ENCODE data around the gene RFC1. TPM values are rescaled to one million over a fixed set of nuclear protein-coding genes. Genes with fewer than 3 reads are reported as not detected.

RFC1 gene
- total RNA-seq, 2 experiments from 2014 or later: 97.0 to 104 TPM

DNA sequence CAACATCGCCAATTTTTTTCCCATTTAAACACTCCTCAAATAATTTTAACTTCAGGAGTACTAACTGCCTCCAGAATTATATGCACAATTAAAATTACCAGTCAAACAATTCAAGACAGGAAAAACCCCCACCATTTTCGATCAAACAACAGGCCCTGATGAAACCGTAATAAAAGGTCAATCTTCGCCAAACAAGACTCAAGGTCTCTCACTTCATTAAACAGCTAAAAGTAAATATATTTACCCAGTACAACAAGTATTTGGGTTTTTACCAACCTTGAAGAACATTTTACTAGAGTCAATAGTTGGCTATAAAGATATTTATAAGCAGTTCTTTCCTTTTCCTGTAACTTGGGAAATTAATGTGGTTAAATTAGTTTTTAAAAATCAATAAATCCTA, 28.3 kb downstream of the RFC1 start:
- Mint-ChIP-seq H3K4me3 (no peak overlapping the region), H3K36me3 (ENCODE audit: low read depth) (peaks cover 47% of the 10 kb centered on the region), H3K27ac (no peak overlapping the region), H3K27me3 (no peaks in the 10 kb centered on the region), H3K4me1 (ENCODE audit: low read depth) (peaks cover 69% of the 10 kb centered on the region), H3K9me3 (no peaks in the 10 kb centered on the region)
- ChIA-PET CTCF (interaction anchor here (0.6 kb wide), 1 partner anchor 82 kb away, joined by 3 read pairs; no protein-coding TSS in a partner anchor), POLR2A (no interaction called here)
- H3K36me3 ChIP-seq (ENCODE audit: insufficient read depth, low read length): peaks cover 14% of the 10 kb centered on the region
- intact Hi-C loops (cut with DNase I, micrococcal nuclease): no loop called here
- TF ChIP-seq, protein P1, sequence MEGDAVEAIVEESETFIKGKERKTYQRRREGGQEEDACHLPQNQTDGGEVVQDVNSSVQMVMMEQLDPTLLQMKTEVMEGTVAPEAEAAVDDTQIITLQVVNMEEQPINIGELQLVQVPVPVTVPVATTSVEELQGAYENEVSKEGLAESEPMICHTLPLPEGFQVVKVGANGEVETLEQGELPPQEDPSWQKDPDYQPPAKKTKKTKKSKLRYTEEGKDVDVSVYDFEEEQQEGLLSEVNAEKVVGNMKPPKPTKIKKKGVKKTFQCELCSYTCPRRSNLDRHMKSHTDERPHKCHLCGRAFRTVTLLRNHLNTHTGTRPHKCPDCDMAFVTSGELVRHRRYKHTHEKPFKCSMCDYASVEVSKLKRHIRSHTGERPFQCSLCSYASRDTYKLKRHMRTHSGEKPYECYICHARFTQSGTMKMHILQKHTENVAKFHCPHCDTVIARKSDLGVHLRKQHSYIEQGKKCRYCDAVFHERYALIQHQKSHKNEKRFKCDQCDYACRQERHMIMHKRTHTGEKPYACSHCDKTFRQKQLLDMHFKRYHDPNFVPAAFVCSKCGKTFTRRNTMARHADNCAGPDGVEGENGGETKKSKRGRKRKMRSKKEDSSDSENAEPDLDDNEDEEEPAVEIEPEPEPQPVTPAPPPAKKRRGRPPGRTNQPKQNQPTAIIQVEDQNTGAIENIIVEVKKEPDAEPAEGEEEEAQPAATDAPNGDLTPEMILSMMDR (IDR thresholded peaks at IDR 0.05): no peak
- H3K4me1 ChIP-seq (ENCODE audit: insufficient read depth, low read length): no peaks in the 10 kb centered on the region
- no peaks in the 10 kb centered on the region for H3K9me3 ChIP-seq (ENCODE audit: control insufficient read depth in 1 of 2, insufficient read depth in 1 of 2, low read length in 2 of 2)
- H3K27me3 ChIP-seq (ENCODE audit: control insufficient read depth in 1 of 2, insufficient read depth in 2 of 2, low read length in 2 of 2): no peaks in the 10 kb centered on the region
- no peak overlapping the region for H3K4me3 ChIP-seq (ENCODE audit: low read length)
- ATAC-seq (ENCODE audit: poor library complexity) (no peak), DNase-seq (no peak)
- no peak overlapping the region for H3K27ac ChIP-seq (ENCODE audit: low read depth in 1 of 2, low read length in 2 of 2)

- DNase-seq (no peak), ATAC-seq (ENCODE audit: poor library complexity) (no peak)
- Histone ChIP-seq H3K4me3 (ENCODE audit: low read length) (no peak overlapping the region), H3K9me3 (ENCODE audit: control insufficient read depth in 1 of 2, insufficient read depth in 1 of 2, low read length in 2 of 2) (no peaks in the 10 kb centered on the region), H3K36me3 (ENCODE audit: insufficient read depth, low read length) (peaks cover 4% of the 10 kb centered on the region), H3K4me1 (ENCODE audit: insufficient read depth, low read length) (no peaks in the 10 kb centered on the region), H3K27ac (ENCODE audit: low read depth in 1 of 2, low read length in 2 of 2) (no peak overlapping the region), H3K27me3 (ENCODE audit: control insufficient read depth in 1 of 2, insufficient read depth in 2 of 2, low read length in 2 of 2) (no peaks in the 10 kb centered on the region)
- intact Hi-C loops (cut with DNase I, micrococcal nuclease): no loop called here
- TF ChIP-seq, protein P1 (IDR thresholded peaks at IDR 0.05): no peak
- ChIA-PET CTCF (no interaction called here), POLR2A (no interaction called here)
- Mint-ChIP-seq H3K27ac (no peak overlapping the region), H3K9me3 (no peaks in the 10 kb centered on the region), H3K36me3 (ENCODE audit: low read depth) (peaks cover 24% of the 10 kb centered on the region), H3K4me3 (no peak overlapping the region), H3K27me3 (no peaks in the 10 kb centered on the region), H3K4me1 (ENCODE audit: low read depth) (peaks cover 63% of the 10 kb centered on the region)
Observed at GRCh38 chr4:39335566-39335965, 30.6 kb downstream of the RFC1 start.

GRCh38 chr4:39331191-39331590, 35.0 kb downstream of the RFC1 start:
- no peak overlapping the region for H3K4me3 ChIP-seq (ENCODE audit: low read length)
- no peaks in the 10 kb centered on the region for H3K27me3 ChIP-seq (ENCODE audit: control insufficient read depth in 1 of 2, insufficient read depth in 2 of 2, low read length in 2 of 2)
- no peaks in the 10 kb centered on the region for H3K9me3 ChIP-seq (ENCODE audit: control insufficient read depth in 1 of 2, insufficient read depth in 1 of 2, low read length in 2 of 2)
- CTCF ChIA-PET: no interaction called here
- H3K27ac ChIP-seq (ENCODE audit: low read depth in 1 of 2, low read length in 2 of 2): no peak overlapping the region
- ATAC-seq (ENCODE audit: poor library complexity) (no peak), DNase-seq (no peak)
- Mint-ChIP-seq H3K27ac (no peak overlapping the region), H3K27me3 (no peaks in the 10 kb centered on the region), H3K4me1 (ENCODE audit: low read depth) (peaks cover 43% of the 10 kb centered on the region), H3K9me3 (no peaks in the 10 kb centered on the region), H3K36me3 (ENCODE audit: low read depth) (peaks cover 30% of the 10 kb centered on the region), H3K4me3 (no peak overlapping the region)
- POLR2A ChIA-PET: no interaction called here
- H3K4me1 ChIP-seq (ENCODE audit: insufficient read depth, low read length): no peaks in the 10 kb centered on the region
- H3K36me3 ChIP-seq (ENCODE audit: insufficient read depth, low read length): peaks cover 21% of the 10 kb centered on the region
- intact Hi-C loops (cut with DNase I, micrococcal nuclease): no loop called here
- TF ChIP-seq, protein P1 (IDR thresholded peaks at IDR 0.05): no peak

All from CD4-positive, alpha-beta T cell (primary cell).